Ecto neural progenitor cell (in vitro differentiated cells): ENCODE data around the gene TNNC1.
A peak's percentile ranks its signal among the peaks of the same experiment; 100 is the strongest.

Experiments
- DNase-seq: peaks from one replicate; pipeline ENCODE4 v3.0.0-alpha.2; 2018; ENCODE audit warnings: low spot score

TNNC1 gene

GRCh38 chr3:52458770-52459545, 5.1 kb upstream of the TNNC1 start:
- DNase-seq: no peak

- no peak for DNase-seq
These were observed 4.4 kb upstream of the TNNC1 start for GRCh38 chr3:52458031-52458760.

GRCh38 chr3:52456800-52457183, 3.0 kb upstream of the TNNC1 start:
- no peak for DNase-seq

- no peak for DNase-seq
These were observed 2.4 kb upstream of the TNNC1 start for GRCh38 chr3:52456169-52456799.

GRCh38 chr3:52455283-52456168, 1.7 kb upstream of the TNNC1 start, which contains the start of gene NISCH:
NISCH (plus strand) TSS chr3:52455604; CDS start chr3:52455642, 38 bp downstream.
- peak; percentile 91 for DNase-seq

- no peak for DNase-seq
These were observed 1.1 kb upstream of the TNNC1 start for GRCh38 chr3:52454938-52455282.

GRCh38 chr3:52454250-52454937, 553 bp upstream of the TNNC1 start:
- DNase-seq: no peak

GRCh38 chr3:52452570-52453221, 1.1 kb downstream of the TNNC1 start:
- no peak for DNase-seq

GRCh38 chr3:52452126-52452525, 1.7 kb downstream of the TNNC1 start:
- no peak for DNase-seq

GRCh38 chr3:52451237-52452083, 2.4 kb downstream of the TNNC1 start:
- peak; percentile 74 for DNase-seq

GRCh38 chr3:52450489-52451236, 3.2 kb downstream of the TNNC1 start:
- peak; percentile 46 for DNase-seq

GRCh38 chr3:52447512-52448355, 6.1 kb downstream of the TNNC1 start:
- no peak for DNase-seq

- peak; percentile 86 for DNase-seq
These were observed 7.0 kb downstream of the TNNC1 start for GRCh38 chr3:52446631-52447511.

GRCh38 chr3:52446042-52446441, 7.8 kb downstream of the TNNC1 start:
- DNase-seq: no peak

GRCh38 chr3:52444860-52445793, 8.7 kb downstream of the TNNC1 start, which contains the start of gene SEMA3G:
SEMA3G (minus strand) TSS chr3:52445103; CDS start chr3:52445027, 76 bp downstream.
- DNase-seq: peak; percentile 87
